BJ (cell line): ENCODE measurements around the gene FHIP2A. TPM values are rescaled to one million over a fixed set of nuclear protein-coding genes. Genes with fewer than 3 reads are reported as not detected.

ENCODE experiments used
- CTCF ChIA-PET: fragments of 350-600 bp; formaldehyde crosslinking; extraction: SDS; loops from one replicate; lab custom pipeline; 2021; ENCODE audit warnings: antibody characterized with exemption, inconsistent platforms; lab: Yijun Ruan, JAX
- POLR2A ChIA-PET: fragments of 300-600 bp; sonication (Branson Sonifier 250); formaldehyde crosslinking; extraction: SDS; loops from one replicate; lab custom pipeline; 2021; ENCODE audit warnings: antibody characterized with exemption; lab: Charles Lee
- DNase-seq: peaks from one replicate; pipeline ENCODE4 v3.0.0-alpha.2; 2011; ENCODE audit warnings: low read depth
- H3K27me3 ChIP-seq: 2 replicates; pipeline ENCODE4 v1.6.0; 2011; ENCODE audit warnings: low read length; ENCODE audit not compliant: control insufficient read depth, insufficient read depth
- H3K36me3 ChIP-seq: 2 replicates; pipeline ENCODE4 v1.5.1; 2011; ENCODE audit warnings: low read length; ENCODE audit not compliant: control insufficient read depth, insufficient read depth
- H3K4me3 ChIP-seq: 2 replicates; pipeline ENCODE4 v1.5.1; 2011; ENCODE audit warnings: low read depth, mild to moderate bottlenecking, control low read depth, low read length
- polyA plus RNA-seq: library from polyadenylated mRNA; depleted of rRNA; stranded (reverse); fragments of >200 nt; gene quantifications from 2 replicates; pipeline ENCODE4 v1.2.3, GENCODE V29; 2011
- TF ChIP-seq, protein P1 (sequence below): IDR thresholded peaks from 2 replicates; pipeline ENCODE4 v1.5.1; 2011; ENCODE audit warnings: low read depth, mild to moderate bottlenecking, control low read depth, inconsistent platforms, low read length, moderate library complexity; ENCODE audit not compliant: insufficient read depth

The FHIP2A gene
- polyA plus RNA-seq, 1 experiment, result 13.4 TPM

DNA sequence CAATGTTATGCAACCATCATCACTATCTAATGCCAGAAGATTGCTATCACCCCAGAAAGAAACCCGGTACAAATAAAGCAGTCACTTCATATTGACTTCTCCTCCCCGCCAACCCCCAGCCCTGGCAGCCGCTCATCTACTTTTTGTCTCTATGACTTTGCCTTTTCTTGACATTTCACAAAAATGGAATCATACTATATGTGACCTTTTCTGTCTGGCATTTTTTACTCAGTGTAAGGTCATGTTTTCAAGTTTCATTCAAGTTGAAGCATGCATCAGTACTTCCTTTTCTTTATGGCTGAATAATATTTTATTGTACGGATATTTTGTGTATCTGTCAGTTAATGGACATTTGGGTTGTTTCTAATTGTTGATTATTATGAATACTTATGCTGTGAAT is 28.1 kb downstream of the FHIP2A start:
- CTCF ChIA-PET, result no interaction called here
- Histone ChIP-seq H3K36me3 (peaks cover 14% of the 10 kb centered on the region), H3K27me3 (no peaks in the 10 kb centered on the region), H3K4me3 (no peak overlapping the region)
- DNase-seq, result no peak
- POLR2A ChIA-PET, result no interaction called here
- TF ChIP-seq, protein P1, sequence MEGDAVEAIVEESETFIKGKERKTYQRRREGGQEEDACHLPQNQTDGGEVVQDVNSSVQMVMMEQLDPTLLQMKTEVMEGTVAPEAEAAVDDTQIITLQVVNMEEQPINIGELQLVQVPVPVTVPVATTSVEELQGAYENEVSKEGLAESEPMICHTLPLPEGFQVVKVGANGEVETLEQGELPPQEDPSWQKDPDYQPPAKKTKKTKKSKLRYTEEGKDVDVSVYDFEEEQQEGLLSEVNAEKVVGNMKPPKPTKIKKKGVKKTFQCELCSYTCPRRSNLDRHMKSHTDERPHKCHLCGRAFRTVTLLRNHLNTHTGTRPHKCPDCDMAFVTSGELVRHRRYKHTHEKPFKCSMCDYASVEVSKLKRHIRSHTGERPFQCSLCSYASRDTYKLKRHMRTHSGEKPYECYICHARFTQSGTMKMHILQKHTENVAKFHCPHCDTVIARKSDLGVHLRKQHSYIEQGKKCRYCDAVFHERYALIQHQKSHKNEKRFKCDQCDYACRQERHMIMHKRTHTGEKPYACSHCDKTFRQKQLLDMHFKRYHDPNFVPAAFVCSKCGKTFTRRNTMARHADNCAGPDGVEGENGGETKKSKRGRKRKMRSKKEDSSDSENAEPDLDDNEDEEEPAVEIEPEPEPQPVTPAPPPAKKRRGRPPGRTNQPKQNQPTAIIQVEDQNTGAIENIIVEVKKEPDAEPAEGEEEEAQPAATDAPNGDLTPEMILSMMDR, result no peak

DNA sequence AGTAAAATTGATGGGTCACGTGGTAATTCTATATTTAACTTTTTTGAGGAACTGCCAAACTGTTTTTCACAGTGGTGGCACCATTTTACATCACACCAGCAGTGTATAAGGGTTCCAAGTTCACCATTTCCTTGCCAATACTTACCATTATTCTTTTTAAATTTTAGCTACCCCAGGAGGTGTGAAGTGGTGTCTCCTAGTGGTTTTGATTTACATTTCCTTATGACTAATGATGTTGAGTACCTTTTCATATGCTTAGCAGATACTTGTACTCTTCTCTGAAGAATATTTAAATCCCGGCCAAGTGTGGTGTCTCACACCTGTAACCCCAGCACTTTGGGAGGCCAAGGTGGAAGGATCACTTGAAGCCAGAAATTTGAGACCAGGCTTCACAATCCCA is 28.5 kb downstream of the FHIP2A start:
- peaks cover 12% of the 10 kb centered on the region for H3K36me3 ChIP-seq
- ChIA-PET CTCF (no interaction called here), POLR2A (no interaction called here)
- no peak for DNase-seq
- TF ChIP-seq, protein P1, result no peak
- no peak overlapping the region for H3K4me3 ChIP-seq
- H3K27me3 ChIP-seq, result no peaks in the 10 kb centered on the region

DNA sequence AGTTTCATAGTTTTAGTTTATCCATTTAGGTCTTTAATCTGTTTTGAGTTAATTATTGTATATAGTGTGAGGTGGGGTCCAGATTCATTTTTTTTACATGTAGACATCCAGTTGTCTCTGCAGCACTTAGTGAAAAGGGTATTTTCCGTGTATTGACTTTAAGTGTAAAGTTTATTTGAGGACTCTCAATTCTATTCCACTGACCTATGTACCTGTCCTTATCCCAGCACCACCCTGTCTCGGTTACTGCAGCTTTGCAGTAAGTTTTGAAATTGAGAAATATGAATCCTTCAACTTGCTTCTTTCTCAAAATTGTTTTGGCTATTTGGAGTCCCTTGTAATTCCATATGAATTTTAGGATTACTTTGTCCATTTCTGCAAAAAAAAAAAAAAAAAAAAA is 29.8 kb downstream of the FHIP2A start:
- peaks cover 8% of the 10 kb centered on the region for H3K36me3 ChIP-seq
- POLR2A ChIA-PET, result no interaction called here
- CTCF ChIA-PET, result no interaction called here
- H3K27me3 ChIP-seq, result no peaks in the 10 kb centered on the region
- TF ChIP-seq, protein P1, result no peak
- DNase-seq, result no peak
- H3K4me3 ChIP-seq, result no peak overlapping the region

DNA sequence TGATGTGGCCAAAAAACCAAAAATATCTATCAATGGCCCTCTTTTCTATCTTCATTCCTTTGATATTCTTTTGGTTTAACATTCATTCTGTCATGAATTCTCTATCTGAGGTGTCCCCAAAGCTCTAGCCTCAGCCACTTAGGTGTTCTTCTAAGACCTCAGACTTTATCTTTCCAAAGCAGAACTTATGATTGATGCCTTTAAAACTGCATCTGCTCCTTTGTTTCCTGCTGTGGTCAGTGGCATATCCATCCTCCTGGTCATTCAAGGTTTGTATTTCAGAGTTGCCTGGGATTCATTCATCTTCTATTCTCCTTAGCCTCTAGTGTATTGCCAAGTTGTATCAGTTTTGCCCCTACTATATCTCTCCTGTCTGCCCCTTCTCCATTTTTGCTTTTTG is 30.6 kb downstream of the FHIP2A start:
- peaks cover 6% of the 10 kb centered on the region for H3K36me3 ChIP-seq
- ChIA-PET CTCF (no interaction called here), POLR2A (no interaction called here)
- H3K27me3 ChIP-seq, result no peaks in the 10 kb centered on the region
- TF ChIP-seq, protein P1, result no peak
- DNase-seq, result no peak
- H3K4me3 ChIP-seq, result no peak overlapping the region

DNA sequence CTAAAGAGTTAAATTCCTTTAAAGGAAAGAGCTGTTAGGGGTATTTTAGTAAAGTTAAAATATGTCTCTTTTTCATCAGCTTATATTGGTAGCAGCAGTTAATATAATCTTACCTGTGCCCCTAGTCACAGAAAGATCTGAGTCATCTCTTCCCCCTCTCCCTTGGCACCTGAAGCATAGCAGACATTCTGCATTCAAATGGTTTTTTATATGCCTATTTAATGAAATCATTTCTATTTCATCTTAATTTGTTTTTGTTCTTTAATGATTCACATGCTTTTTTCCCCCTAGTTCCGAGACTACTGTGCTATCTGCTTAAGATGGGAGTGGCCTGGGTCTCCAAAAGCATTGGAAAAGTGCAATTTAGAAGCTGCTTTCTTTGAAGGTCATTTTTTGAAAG is 33.3 kb downstream of the FHIP2A start:
- TF ChIP-seq, protein P1, result no peak
- Histone ChIP-seq H3K36me3 (peaks cover 5% of the 10 kb centered on the region), H3K27me3 (no peaks in the 10 kb centered on the region), H3K4me3 (no peak overlapping the region)
- POLR2A ChIA-PET, result no interaction called here
- CTCF ChIA-PET, result interaction anchor here (1.1 kb wide), 3 partner anchors 10 to 25 kb away, joined by 3 to 4 read pairs (median 3); no protein-coding TSS in a partner anchor
- no peak for DNase-seq
